ENCODE measurements around the gene GCHFR. TPM values are rescaled to one million over a fixed set of nuclear protein-coding genes. Genes with fewer than 3 reads are reported as not detected.

Gene GCHFR
- total and polyA plus RNA-seq, 2 experiments from 2014 or later = 97.2 to 213 TPM

DNA sequence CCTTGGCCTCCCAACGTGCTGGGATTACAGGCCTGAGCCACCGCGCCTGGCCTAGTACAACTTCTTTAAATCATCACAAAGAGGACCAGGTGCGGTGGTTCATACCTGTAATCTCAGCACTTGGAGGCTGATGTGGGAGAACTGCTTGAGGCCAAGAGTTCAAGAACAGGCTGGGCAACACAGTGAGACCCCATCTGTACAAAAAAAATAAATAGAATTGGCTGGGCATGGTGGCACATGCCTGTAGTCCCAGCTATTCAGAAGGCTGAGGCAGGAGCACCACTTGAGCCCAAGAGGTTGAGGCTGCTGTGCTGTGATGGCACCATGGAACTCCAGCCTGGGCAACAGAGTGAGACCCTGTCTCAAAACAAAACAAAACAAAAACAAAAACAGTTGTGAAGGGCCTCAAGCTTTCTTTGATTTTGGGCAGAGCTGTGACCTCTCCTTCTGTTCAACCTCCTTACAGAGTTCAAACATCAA, 14.7 kb upstream of the GCHFR start:
- 94% methylated on average over 4 of the region's 4 CpGs for WGBS (ENCODE audit: low lambda C conversion rate, missing lambda C conversion rate)
- Histone ChIP-seq H3K9me2 (replicated peaks; ENCODE audit: insufficient read depth) (no peaks in the 10 kb centered on the region), H3K27me3 (no peaks in the 10 kb centered on the region), H3K4me1 (ENCODE audit: insufficient read depth) (peaks cover 18% of the 10 kb centered on the region), H2AFZ (no peak overlapping the region), H3K27ac (no peak overlapping the region), H3K36me3 (replicated peaks; ENCODE audit: insufficient read depth, low read depth) (no peaks in the 10 kb centered on the region), H3K4me2 (no peak overlapping the region), H3K9me3 (ENCODE audit: low read depth) (no peaks in the 10 kb centered on the region), H3K4me3 (no peak overlapping the region), H3K79me2 (peaks cover 39% of the 10 kb centered on the region), H4K20me1 (ENCODE audit: insufficient read depth, poor library complexity, severe bottlenecking) (no peaks in the 10 kb centered on the region)
- DNase-seq (ENCODE audit: low spot score) = no peak
- no peak for TF ChIP-seq EZH2 (IDR thresholded peaks at IDR 0.05; ENCODE audit: borderline replicate concordance)
- no peak for TF ChIP-seq EZH2phosphoT487 (IDR thresholded peaks at IDR 0.05; ENCODE audit: low read depth, severe bottlenecking, unreplicated experiment)
- TF ChIP-seq, protein P1, sequence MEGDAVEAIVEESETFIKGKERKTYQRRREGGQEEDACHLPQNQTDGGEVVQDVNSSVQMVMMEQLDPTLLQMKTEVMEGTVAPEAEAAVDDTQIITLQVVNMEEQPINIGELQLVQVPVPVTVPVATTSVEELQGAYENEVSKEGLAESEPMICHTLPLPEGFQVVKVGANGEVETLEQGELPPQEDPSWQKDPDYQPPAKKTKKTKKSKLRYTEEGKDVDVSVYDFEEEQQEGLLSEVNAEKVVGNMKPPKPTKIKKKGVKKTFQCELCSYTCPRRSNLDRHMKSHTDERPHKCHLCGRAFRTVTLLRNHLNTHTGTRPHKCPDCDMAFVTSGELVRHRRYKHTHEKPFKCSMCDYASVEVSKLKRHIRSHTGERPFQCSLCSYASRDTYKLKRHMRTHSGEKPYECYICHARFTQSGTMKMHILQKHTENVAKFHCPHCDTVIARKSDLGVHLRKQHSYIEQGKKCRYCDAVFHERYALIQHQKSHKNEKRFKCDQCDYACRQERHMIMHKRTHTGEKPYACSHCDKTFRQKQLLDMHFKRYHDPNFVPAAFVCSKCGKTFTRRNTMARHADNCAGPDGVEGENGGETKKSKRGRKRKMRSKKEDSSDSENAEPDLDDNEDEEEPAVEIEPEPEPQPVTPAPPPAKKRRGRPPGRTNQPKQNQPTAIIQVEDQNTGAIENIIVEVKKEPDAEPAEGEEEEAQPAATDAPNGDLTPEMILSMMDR (IDR thresholded peaks at IDR 0.05; ENCODE audit: poor library complexity) = no peak

DNA sequence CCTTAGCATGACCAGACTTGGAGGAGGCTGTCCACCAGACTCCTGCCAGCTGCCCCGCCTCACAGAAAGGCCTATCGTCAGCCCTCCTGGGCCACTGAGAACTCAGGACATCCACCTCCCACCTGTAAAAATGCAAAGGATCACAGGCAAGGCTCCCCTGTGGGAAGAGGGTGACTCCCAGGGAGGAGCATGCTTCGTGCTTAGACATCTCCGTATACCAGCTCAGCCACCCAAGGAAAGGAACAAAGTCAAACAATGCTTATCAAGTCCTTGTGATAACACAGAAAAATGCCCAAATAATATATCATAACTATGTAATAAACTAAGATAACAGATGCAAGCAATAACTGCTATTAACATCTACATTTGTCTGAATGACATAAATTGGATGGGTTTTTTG, 13.0 kb upstream of the GCHFR start:
- 84% methylated on average over 4 of the region's 4 CpGs for WGBS (ENCODE audit: low lambda C conversion rate, missing lambda C conversion rate)
- peaks cover 40% of the 10 kb centered on the region for H3K79me2 ChIP-seq
- no peak overlapping the region for H2AFZ ChIP-seq
- H3K27ac ChIP-seq = peak overlapping the region; percentile 2
- H3K4me2 ChIP-seq = no peak overlapping the region
- H3K9me2 ChIP-seq (replicated peaks; ENCODE audit: insufficient read depth) = no peaks in the 10 kb centered on the region
- no peaks in the 10 kb centered on the region for H3K9me3 ChIP-seq (ENCODE audit: low read depth)
- no peak for TF ChIP-seq EZH2phosphoT487 (IDR thresholded peaks at IDR 0.05; ENCODE audit: low read depth, severe bottlenecking, unreplicated experiment)
- TF ChIP-seq, protein P1 (IDR thresholded peaks at IDR 0.05; ENCODE audit: poor library complexity) = no peak
- no peak for TF ChIP-seq EZH2 (IDR thresholded peaks at IDR 0.05; ENCODE audit: borderline replicate concordance)
- H3K27me3 ChIP-seq = no peaks in the 10 kb centered on the region
- H3K4me1 ChIP-seq (ENCODE audit: insufficient read depth) = peaks cover 22% of the 10 kb centered on the region
- H3K36me3 ChIP-seq (replicated peaks; ENCODE audit: insufficient read depth, low read depth) = no peaks in the 10 kb centered on the region
- DNase-seq (ENCODE audit: low spot score) = no peak
- H3K4me3 ChIP-seq = no peak overlapping the region
- H4K20me1 ChIP-seq (ENCODE audit: insufficient read depth, poor library complexity, severe bottlenecking) = no peaks in the 10 kb centered on the region

DNA sequence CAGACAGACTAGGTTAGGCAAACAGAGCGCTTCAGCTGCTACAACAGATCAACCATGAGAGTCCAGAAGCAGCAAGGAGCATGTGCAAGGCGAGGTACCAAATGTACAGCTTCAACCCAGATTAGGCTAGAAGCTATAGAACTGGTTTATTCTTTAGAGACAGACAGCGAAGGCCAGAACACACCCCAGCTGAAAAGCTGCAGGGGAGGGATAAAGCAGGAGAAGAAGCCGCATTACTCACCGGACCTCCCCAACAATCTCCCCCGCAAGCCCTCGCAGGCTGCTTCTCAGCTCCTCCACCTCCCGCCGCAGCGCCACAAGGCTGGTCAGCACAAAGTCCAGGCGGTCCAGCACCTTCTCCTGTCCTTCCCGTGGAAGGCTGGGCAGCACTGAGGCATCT, 12.1 kb upstream of the GCHFR start:
- H3K4me1 ChIP-seq (ENCODE audit: insufficient read depth) = peaks cover 22% of the 10 kb centered on the region
- H3K9me3 ChIP-seq (ENCODE audit: low read depth) = no peaks in the 10 kb centered on the region
- no peak for DNase-seq (ENCODE audit: low spot score)
- no peak overlapping the region for H2AFZ ChIP-seq
- no peak for TF ChIP-seq EZH2phosphoT487 (IDR thresholded peaks at IDR 0.05; ENCODE audit: low read depth, severe bottlenecking, unreplicated experiment)
- TF ChIP-seq, protein P1 (IDR thresholded peaks at IDR 0.05; ENCODE audit: poor library complexity) = no peak
- TF ChIP-seq EZH2 (IDR thresholded peaks at IDR 0.05; ENCODE audit: borderline replicate concordance) = no peak
- H4K20me1 ChIP-seq (ENCODE audit: insufficient read depth, poor library complexity, severe bottlenecking) = no peaks in the 10 kb centered on the region
- H3K27me3 ChIP-seq = no peaks in the 10 kb centered on the region
- H3K9me2 ChIP-seq (replicated peaks; ENCODE audit: insufficient read depth) = no peaks in the 10 kb centered on the region
- H3K4me3 ChIP-seq = no peak overlapping the region
- peaks cover 39% of the 10 kb centered on the region for H3K79me2 ChIP-seq
- no peak overlapping the region for H3K4me2 ChIP-seq
- 96% methylated on average over 12 of the region's 12 CpGs for WGBS (ENCODE audit: low lambda C conversion rate, missing lambda C conversion rate)
- no peak overlapping the region for H3K27ac ChIP-seq
- H3K36me3 ChIP-seq (replicated peaks; ENCODE audit: insufficient read depth, low read depth) = no peaks in the 10 kb centered on the region

DNA sequence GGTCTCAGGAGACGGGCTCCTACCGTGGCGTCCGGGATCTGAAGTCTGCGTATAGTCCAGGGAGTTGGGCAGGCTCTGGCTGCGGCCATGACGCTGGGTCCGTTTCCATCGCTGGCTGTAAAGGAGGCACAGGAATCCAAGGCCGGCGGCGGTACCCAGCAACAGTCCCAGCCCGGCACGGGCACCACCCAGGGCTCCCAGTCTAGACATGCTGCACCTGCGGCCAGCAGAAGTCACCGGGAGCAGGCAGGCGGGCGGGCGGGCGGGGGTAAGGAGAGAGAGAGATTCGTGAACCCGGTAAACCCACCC, 9.3 kb upstream of the GCHFR start:
- Histone ChIP-seq H3K4me3 (peak overlapping the region; percentile 71), H3K4me1 (ENCODE audit: insufficient read depth) (peaks cover 15% of the 10 kb centered on the region), H3K79me2 (peaks cover 31% of the 10 kb centered on the region), H3K27ac (peak overlapping the region; percentile 74), H3K9me3 (ENCODE audit: low read depth) (no peaks in the 10 kb centered on the region), H3K4me2 (peak overlapping the region; percentile 95), H3K36me3 (replicated peaks; ENCODE audit: insufficient read depth, low read depth) (no peaks in the 10 kb centered on the region), H3K9me2 (replicated peaks; ENCODE audit: insufficient read depth) (no peaks in the 10 kb centered on the region), H3K27me3 (no peaks in the 10 kb centered on the region), H4K20me1 (ENCODE audit: insufficient read depth, poor library complexity, severe bottlenecking) (no peaks in the 10 kb centered on the region), H2AFZ (peak overlapping the region; percentile 62)
- 3% methylated on average over 20 of the region's 22 CpGs for WGBS (ENCODE audit: low lambda C conversion rate, missing lambda C conversion rate)
- TF ChIP-seq EZH2phosphoT487 (IDR thresholded peaks at IDR 0.05; ENCODE audit: low read depth, severe bottlenecking, unreplicated experiment) = no peak
- no peak for TF ChIP-seq EZH2 (IDR thresholded peaks at IDR 0.05; ENCODE audit: borderline replicate concordance)
- TF ChIP-seq, protein P1 (IDR thresholded peaks at IDR 0.05; ENCODE audit: poor library complexity) = no peak
- peak; percentile 49 for DNase-seq (ENCODE audit: low spot score)

Data from hepatocyte (in vitro differentiated cells).